K562 (cell line): ENCODE results near the gene HAPLN2. TPM values are rescaled to one million over a fixed set of nuclear protein-coding genes. Genes with fewer than 3 reads are reported as not detected.

Experiments
- ARID1B ChIP-seq: fragments of 450-650 bp; IDR thresholded peaks from 2 replicates; pipeline ENCODE4 v1.6.1; 2016; ENCODE audit warnings: antibody characterized with exemption, mild to moderate bottlenecking, inconsistent platforms
- FOXA1 ChIP-seq: fragments of 450-650 bp; IDR thresholded peaks from 2 replicates; pipeline ENCODE4 v1.6.1; 2016; ENCODE audit warnings: mild to moderate bottlenecking, borderline replicate concordance
- FOXM1 ChIP-seq, 2 experiments: fragments of 450-650 bp in 1 of 2; sonication (generic) in 1 of 2; formaldehyde crosslinking in 1 of 2; IDR thresholded peaks; 2 replicates each; pipeline versions ENCODE4 v1.6.1 to v1.9.0; 2017 to 2022; ENCODE audit warnings: low read depth in 2 of 2, mild to moderate bottlenecking in 2 of 2, missing genetic modification reagents in 1 of 2, moderate library complexity in 1 of 2
- GATA2 ChIP-seq: sonication (generic); formaldehyde crosslinking; IDR thresholded peaks from 2 replicates; pipeline ENCODE4 v1.4.0; 2020; ENCODE audit warnings: mild to moderate bottlenecking, missing genetic modification reagents
- MTA3 ChIP-seq: fragments of 450-650 bp; formaldehyde crosslinking; IDR thresholded peaks from 2 replicates; pipeline ENCODE4 v1.6.1; 2017; ENCODE audit warnings: mild to moderate bottlenecking, borderline replicate concordance
- MYC ChIP-seq, 2 experiments: fragments of 250-450 bp in 1 of 2; sonication (Bioruptor Pico) in 1 of 2; IDR thresholded peaks; 2 replicates each; pipeline versions ENCODE4 v1.5.1 to v1.6.1; 2012 to 2021; ENCODE audit warnings: low read depth in 2 of 2, borderline replicate concordance in 1 of 2, improper control_type of control experiment in 1 of 2, low read length in 1 of 2, mild to moderate bottlenecking in 1 of 2, moderate library complexity in 1 of 2
- NEUROD1 ChIP-seq: fragments of 150-350 bp; IDR thresholded peaks from 2 replicates; pipeline ENCODE4 v1.6.1; 2014; ENCODE audit warnings: borderline replicate concordance, low read length, low read depth; ENCODE audit not compliant: partially characterized antibody
- NFIX ChIP-seq: fragments of 250-450 bp; sonication (Bioruptor Pico); IDR thresholded peaks from 2 replicates; pipeline ENCODE4 v1.4.0; 2020; ENCODE audit warnings: low read depth, mild to moderate bottlenecking, moderate library complexity
- PML ChIP-seq: IDR thresholded peaks from 2 replicates; pipeline ENCODE4 v1.6.1; 2012; ENCODE audit warnings: low read length, inconsistent platforms
- RAD21 ChIP-seq, 2 experiments: fragments of 250-450 bp in 1 of 2; fragments of 450-650 bp in 1 of 2; sonication (Bioruptor Pico) in 1 of 2; formaldehyde crosslinking in 1 of 2; IDR thresholded peaks in 1 of 2; conservative IDR thresholded peaks in 1 of 2; 2 replicates each; pipeline versions ENCODE4 v1.4.0 to v1.8.0; 2020 to 2022; ENCODE audit warnings: mild to moderate bottlenecking in 2 of 2, moderate library complexity in 1 of 2
- SMAD1 ChIP-seq: fragments of 150-350 bp; IDR thresholded peaks from 2 replicates; pipeline ENCODE4 v1.6.1; 2014; ENCODE audit warnings: low read length, low read depth; ENCODE audit not compliant: partially characterized antibody
- SMAD3 ChIP-seq: fragments of 450-650 bp; formaldehyde crosslinking; conservative IDR thresholded peaks from 2 replicates; pipeline ENCODE4 v1.4.0; 2020; ENCODE audit warnings: mild to moderate bottlenecking
- SP1 ChIP-seq: sonication (generic); formaldehyde crosslinking; IDR thresholded peaks from 2 replicates; pipeline ENCODE4 v1.8.1; 2022; ENCODE audit warnings: mild to moderate bottlenecking, missing genetic modification reagents
- STAT5A ChIP-seq: IDR thresholded peaks from 2 replicates; pipeline ENCODE4 v1.6.1; 2012; ENCODE audit warnings: low read length, inconsistent platforms, borderline replicate concordance
- YY1 ChIP-seq, 3 experiments: IDR thresholded peaks; 2 replicates each; pipeline ENCODE4 v1.6.1; 2011; ENCODE audit warnings: low read length in 2 of 3, mild to moderate bottlenecking in 2 of 3, moderate library complexity in 2 of 3, borderline replicate concordance in 1 of 3, control low read depth in 1 of 3, low read depth in 1 of 3; ENCODE audit not compliant: insufficient read depth in 3 of 3, insufficient replicate concordance in 2 of 3, control insufficient read depth in 1 of 3, insufficient read length in 1 of 3; ENCODE audit errors: extremely low read depth in 1 of 3
- polyA plus RNA-seq, 8 experiments: library from polyadenylated mRNA; depleted of rRNA in 4 of 8; stranded (reverse) in 5 of 8; unstranded in 3 of 8; fragments of >200 nt; fragmentation: Nextera tagmentation in 2 of 8; fragmentation: Illumina TruSeq in 1 of 8; extraction: Ambion mirVana in 2 of 8; extraction: Trizol in 1 of 8; gene quantifications; 2 replicates each; pipeline versions ENCODE4 v1.2.1 to v1.2.3, GENCODE V29; 2011 to 2014; ENCODE audit warnings: inconsistent platforms in 1 of 8, missing spikeins in 1 of 8
- total RNA-seq, 7 experiments: library from RNA; depleted of rRNA in 6 of 7; stranded (reverse); fragments of >200 nt in 6 of 7; fragmentation: Illumina TruSeq in 2 of 7; extraction: Trizol in 2 of 7; gene quantifications; 2 replicates each; pipeline versions ENCODE4 v1.2.1 to v1.2.3, GENCODE V29; 2011 to 2021; ENCODE audit warnings: low replicate concordance in 1 of 7
- TF ChIP-seq, protein P1 (sequence below): fragments of 450-650 bp; IDR thresholded peaks from 2 replicates; pipeline ENCODE4 v1.7.1; 2018; ENCODE audit warnings: mild to moderate bottlenecking, low read depth; ENCODE audit not compliant: partially characterized antibody
- TF ChIP-seq, protein P2 (sequence below): fragments of 450-650 bp; IDR thresholded peaks from 2 replicates; pipeline ENCODE4 v1.6.1; 2017; ENCODE audit warnings: antibody characterized with exemption

HAPLN2 gene
- total and polyA plus RNA-seq, 9 of the 15 experiments (the other 6 are each of a cell fraction or from before 2014, with no cell fraction given) = 0.14 to 5.2 (median 3.8) TPM; not detected in 4

DNA sequence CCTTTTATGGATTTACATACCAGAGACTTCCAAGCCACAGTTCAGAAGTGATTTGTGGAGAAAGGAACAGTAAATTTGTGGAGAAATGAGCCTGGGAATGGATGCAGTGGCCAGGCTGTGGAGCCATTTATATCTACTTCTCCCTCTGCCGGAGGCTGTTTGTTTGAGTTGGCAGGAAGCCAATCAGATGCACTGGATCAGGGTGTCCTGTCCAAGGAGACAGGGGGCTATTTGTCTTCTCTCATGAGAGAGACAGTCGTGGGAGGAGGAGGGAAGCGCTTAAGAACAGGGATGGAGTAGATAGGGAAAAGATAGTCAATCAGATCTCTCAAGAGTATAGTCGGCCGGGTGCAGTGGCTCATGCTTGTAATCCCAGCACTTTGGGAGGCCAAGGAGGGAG, 2.8 kb upstream of the HAPLN2 start (continued):
- TF ChIP-seq NEUROD1 (peak; percentile 79), SMAD1 (peak; percentile 99), GATA2 (CRISPR knock-in tag) (peak; percentile 98), SP1 (CRISPR knock-in tag) (0 out of 2 replicates have a peak, but pooled peaks have one; percentile 19), FOXA1 (peak; percentile 87), RAD21 (CRISPR knock-in tag; conservative IDR thresholded peaks at IDR 0.05 in 1 of 2, IDR thresholded peaks at IDR 0.05 in 1 of 2) (peak in 1 of 2 experiments; percentile 42; a peak in 2 of 4 replicates), PML (peak; percentile 59), YY1 (IDR thresholded peaks at IDR 0.05; ENCODE audit: borderline replicate concordance in 1 of 3, control insufficient read depth in 1 of 3, extremely low read depth in 1 of 3, insufficient read depth in 3 of 3, insufficient read length in 1 of 3, insufficient replicate concordance in 2 of 3, low read depth in 1 of 3, low read length in 2 of 3) (peak in 2 of 3 experiments; percentile 43 to 73), SMAD3 (no peak), NFIX (CRISPR knock-in tag) (peak; percentile 96), STAT5A (peak; percentile 57; the same call in 1 of the 2 replicates), MTA3 (peak; percentile 91), MYC (IDR thresholded peaks at IDR 0.05; ENCODE audit: low read depth, low read length) (peak; percentile 68), MYC (CRISPR knock-in tag; IDR thresholded peaks at IDR 0.05; ENCODE audit: borderline replicate concordance, low read depth) (no peak), ARID1B (peak; percentile 96), FOXM1 (IDR thresholded peaks at IDR 0.05; ENCODE audit: low read depth) (peak; percentile 67; the same call in 1 of the 2 replicates), FOXM1 (CRISPR knock-in tag; IDR thresholded peaks at IDR 0.05; ENCODE audit: low read depth) (no peak)
- TF ChIP-seq, protein P1, sequence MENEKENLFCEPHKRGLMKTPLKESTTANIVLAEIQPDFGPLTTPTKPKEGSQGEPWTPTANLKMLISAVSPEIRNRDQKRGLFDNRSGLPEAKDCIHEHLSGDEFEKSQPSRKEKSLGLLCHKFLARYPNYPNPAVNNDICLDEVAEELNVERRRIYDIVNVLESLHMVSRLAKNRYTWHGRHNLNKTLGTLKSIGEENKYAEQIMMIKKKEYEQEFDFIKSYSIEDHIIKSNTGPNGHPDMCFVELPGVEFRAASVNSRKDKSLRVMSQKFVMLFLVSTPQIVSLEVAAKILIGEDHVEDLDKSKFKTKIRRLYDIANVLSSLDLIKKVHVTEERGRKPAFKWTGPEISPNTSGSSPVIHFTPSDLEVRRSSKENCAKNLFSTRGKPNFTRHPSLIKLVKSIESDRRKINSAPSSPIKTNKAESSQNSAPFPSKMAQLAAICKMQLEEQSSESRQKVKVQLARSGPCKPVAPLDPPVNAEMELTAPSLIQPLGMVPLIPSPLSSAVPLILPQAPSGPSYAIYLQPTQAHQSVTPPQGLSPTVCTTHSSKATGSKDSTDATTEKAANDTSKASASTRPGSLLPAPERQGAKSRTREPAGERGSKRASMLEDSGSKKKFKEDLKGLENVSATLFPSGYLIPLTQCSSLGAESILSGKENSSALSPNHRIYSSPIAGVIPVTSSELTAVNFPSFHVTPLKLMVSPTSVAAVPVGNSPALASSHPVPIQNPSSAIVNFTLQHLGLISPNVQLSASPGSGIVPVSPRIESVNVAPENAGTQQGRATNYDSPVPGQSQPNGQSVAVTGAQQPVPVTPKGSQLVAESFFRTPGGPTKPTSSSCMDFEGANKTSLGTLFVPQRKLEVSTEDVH = peak; percentile 42
- TF ChIP-seq, protein P2, sequence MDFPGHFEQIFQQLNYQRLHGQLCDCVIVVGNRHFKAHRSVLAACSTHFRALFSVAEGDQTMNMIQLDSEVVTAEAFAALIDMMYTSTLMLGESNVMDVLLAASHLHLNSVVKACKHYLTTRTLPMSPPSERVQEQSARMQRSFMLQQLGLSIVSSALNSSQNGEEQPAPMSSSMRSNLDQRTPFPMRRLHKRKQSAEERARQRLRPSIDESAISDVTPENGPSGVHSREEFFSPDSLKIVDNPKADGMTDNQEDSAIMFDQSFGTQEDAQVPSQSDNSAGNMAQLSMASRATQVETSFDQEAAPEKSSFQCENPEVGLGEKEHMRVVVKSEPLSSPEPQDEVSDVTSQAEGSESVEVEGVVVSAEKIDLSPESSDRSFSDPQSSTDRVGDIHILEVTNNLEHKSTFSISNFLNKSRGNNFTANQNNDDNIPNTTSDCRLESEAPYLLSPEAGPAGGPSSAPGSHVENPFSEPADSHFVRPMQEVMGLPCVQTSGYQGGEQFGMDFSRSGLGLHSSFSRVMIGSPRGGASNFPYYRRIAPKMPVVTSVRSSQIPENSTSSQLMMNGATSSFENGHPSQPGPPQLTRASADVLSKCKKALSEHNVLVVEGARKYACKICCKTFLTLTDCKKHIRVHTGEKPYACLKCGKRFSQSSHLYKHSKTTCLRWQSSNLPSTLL = no peak
